Gastroesophageal sphincter (tissue), 4 donors: Measurements from ENCODE around the gene FGF7. TPM values are rescaled to one million over a fixed set of nuclear protein-coding genes. Genes with fewer than 3 reads are reported as not detected.

Experiments
- ATAC-seq: fragments of 150-250 bp; one replicate; pipeline ENCODE4 v1.9.1; 2016; ENCODE audit warnings: mild to moderate bottlenecking, moderate library complexity
- H3K27ac ChIP-seq, 4 donors: fragments of 200-600 bp; sonication (generic) in 3 of 4; 1 replicate in 3 of 4; 2 replicates in 1 of 4; pipeline ENCODE4 v1.5.1; 2016 to 2019
- H3K27me3 ChIP-seq: fragments of 200-600 bp; sonication (generic); one replicate; pipeline ENCODE4 v1.5.1; 2019
- H3K36me3 ChIP-seq, 2 donors: fragments of 200-600 bp; sonication (generic); one replicate each; pipeline ENCODE4 v1.5.1; 2019; ENCODE audit warnings: control low read depth in 1 of 2
- H3K4me1 ChIP-seq, 3 donors: fragments of 200-600 bp; sonication (generic); 1 replicate in 2 of 3; 2 replicates in 1 of 3; pipeline ENCODE4 v1.5.1; 2016 to 2019; ENCODE audit warnings: control low read depth in 2 of 3
- H3K4me3 ChIP-seq, 2 donors: fragments of 200-600 bp; sonication (generic); one replicate each; pipeline ENCODE4 v1.5.1; 2019; ENCODE audit warnings: mild to moderate bottlenecking in 1 of 2, moderate library complexity in 1 of 2
- H3K9me3 ChIP-seq, 3 donors: fragments of 200-600 bp; sonication (generic); one replicate each; pipeline ENCODE4 v1.5.1; 2017 to 2019; ENCODE audit warnings: control low read depth in 2 of 3
- EP300 ChIP-seq: sonication (generic); formaldehyde crosslinking; IDR thresholded peaks from one replicate; pipeline ENCODE4 v1.6.1; 2017; ENCODE audit warnings: antibody characterized with exemption, mild to moderate bottlenecking
- POLR2A ChIP-seq, 2 donors: fragments of 450-650 bp; IDR thresholded peaks; one replicate each; pipeline ENCODE4 v1.6.1; 2017; ENCODE audit warnings: antibody characterized with exemption in 2 of 2, mild to moderate bottlenecking in 2 of 2, moderate library complexity in 1 of 2
- POLR2AphosphoS5 ChIP-seq: sonication (generic); formaldehyde crosslinking; IDR thresholded peaks from one replicate; pipeline ENCODE4 v1.6.1; 2017; ENCODE audit warnings: antibody characterized with exemption
- WGBS, 2 donors: methylation state at CpG; one replicate each; pipeline ENCODE4 v1.1.5; 2018; ENCODE audit warnings: low coverage in 1 of 2; 5-methylcytosine and 5-hydroxymethylcytosine counted together
- total RNA-seq, 4 donors: library from RNA; depleted of rRNA; stranded (reverse); fragments of >200 nt; gene quantifications; one replicate each; pipeline ENCODE4 v1.1.0, GENCODE V29; 2016
- TF ChIP-seq, protein P1 (sequence below), 4 experiments: fragments of 200-600 bp in 2 of 4; fragments of 450-650 bp in 2 of 4; sonication (generic) in 1 of 4; IDR thresholded peaks; one replicate each; pipeline ENCODE4 v1.5.1; 2017 to 2019; ENCODE audit warnings: antibody characterized with exemption in 4 of 4, mild to moderate bottlenecking in 2 of 4, moderate library complexity in 2 of 4

The FGF7 gene
- total RNA-seq, 4 donors from 2014 or later, result 67.5 to 106 (median 83.1) TPM

DNA sequence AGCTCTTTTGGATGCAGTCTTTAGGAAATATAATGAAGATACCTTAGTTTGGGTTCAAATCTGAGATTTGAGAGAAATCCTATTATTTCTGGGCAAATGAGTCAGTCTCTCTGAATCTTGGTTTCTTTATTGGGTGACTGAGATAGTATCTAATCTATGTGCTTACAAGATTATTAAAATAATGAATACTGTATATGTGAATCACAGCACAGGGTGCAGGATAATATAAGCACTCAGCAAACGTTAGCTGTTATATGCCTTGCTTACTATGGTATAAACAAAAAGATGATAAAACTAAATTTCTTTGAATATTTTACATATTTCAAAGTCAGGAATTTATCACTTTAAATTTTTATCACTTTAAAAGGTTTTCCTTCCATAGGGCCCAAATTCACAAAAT, 29.6 kb downstream of the FGF7 start:
- Histone ChIP-seq H3K27me3 (no peaks in the 10 kb centered on the region), H3K4me3 (no peak overlapping the region), H3K9me3 (no peaks in the 10 kb centered on the region), H3K4me1 (peaks cover 0 to 40% (median 0%) of the 10 kb centered on the region in 3 donors), H3K27ac (no peak overlapping the region), H3K36me3 (no peaks in the 10 kb centered on the region)
- no peak for ATAC-seq
- TF ChIP-seq POLR2A (IDR thresholded peaks at IDR 0.05), result no peak
- no peak for TF ChIP-seq POLR2AphosphoS5
- TF ChIP-seq, protein P1, sequence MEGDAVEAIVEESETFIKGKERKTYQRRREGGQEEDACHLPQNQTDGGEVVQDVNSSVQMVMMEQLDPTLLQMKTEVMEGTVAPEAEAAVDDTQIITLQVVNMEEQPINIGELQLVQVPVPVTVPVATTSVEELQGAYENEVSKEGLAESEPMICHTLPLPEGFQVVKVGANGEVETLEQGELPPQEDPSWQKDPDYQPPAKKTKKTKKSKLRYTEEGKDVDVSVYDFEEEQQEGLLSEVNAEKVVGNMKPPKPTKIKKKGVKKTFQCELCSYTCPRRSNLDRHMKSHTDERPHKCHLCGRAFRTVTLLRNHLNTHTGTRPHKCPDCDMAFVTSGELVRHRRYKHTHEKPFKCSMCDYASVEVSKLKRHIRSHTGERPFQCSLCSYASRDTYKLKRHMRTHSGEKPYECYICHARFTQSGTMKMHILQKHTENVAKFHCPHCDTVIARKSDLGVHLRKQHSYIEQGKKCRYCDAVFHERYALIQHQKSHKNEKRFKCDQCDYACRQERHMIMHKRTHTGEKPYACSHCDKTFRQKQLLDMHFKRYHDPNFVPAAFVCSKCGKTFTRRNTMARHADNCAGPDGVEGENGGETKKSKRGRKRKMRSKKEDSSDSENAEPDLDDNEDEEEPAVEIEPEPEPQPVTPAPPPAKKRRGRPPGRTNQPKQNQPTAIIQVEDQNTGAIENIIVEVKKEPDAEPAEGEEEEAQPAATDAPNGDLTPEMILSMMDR (IDR thresholded peaks at IDR 0.05), result no peak
- no peak for TF ChIP-seq EP300
- WGBS, 2 donors, result 32 to 50% methylated on average over 1 of the region's 1 CpG

DNA sequence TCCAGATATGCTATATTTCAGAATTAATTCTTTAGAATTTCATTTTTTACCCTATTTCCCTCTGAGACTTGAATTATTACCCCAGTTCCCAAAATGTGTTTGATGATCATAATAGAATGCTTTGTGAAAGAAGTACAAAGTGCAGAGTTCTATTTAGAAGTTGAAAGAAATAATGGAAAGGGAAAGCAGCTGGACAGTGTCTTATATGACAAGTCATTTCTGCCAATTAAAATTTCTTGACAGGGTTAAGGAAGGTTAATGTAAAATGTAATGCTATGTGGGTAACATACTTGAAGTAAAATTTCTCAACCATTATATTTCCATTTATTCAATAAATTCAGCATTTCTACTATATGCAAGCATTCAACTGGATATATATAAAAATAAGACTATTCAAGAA, 33.1 kb downstream of the FGF7 start:
- Histone ChIP-seq H3K4me3 (no peak overlapping the region), H3K9me3 (no peaks in the 10 kb centered on the region), H3K4me1 (peaks cover 8 to 56% (median 11%) of the 10 kb centered on the region in 3 donors), H3K27me3 (no peaks in the 10 kb centered on the region), H3K36me3 (no peaks in the 10 kb centered on the region), H3K27ac (peak overlapping the region in 2 of 4 donors; percentile 32 to 60)
- TF ChIP-seq, protein P1 (IDR thresholded peaks at IDR 0.05), result no peak
- TF ChIP-seq POLR2AphosphoS5, result peak; percentile 25
- no peak for ATAC-seq

DNA sequence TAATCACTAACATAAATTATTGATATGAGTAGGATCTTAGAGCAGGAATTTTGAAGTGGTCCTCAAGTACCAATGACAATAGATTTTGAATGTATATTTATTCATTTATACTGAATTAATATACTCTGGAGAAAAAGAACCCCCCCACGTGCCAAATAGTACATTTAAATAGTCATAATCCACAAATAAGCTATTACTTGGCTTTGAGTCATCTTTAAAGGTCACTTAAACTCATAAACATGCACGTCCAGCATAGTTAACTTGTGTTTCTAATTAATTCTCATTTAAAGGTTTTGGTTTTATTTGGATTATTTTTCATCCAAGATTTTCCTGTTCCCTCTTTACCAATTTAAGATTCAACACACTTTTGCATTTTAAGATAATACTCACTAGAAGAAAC, 35.1 kb downstream of the FGF7 start:
- H3K4me1 ChIP-seq, result peaks cover 8 to 73% (median 19%) of the 10 kb centered on the region in 3 donors
- no peak for TF ChIP-seq POLR2A (IDR thresholded peaks at IDR 0.05)
- peak; percentile 77 for TF ChIP-seq POLR2AphosphoS5
- H3K36me3 ChIP-seq, result no peaks in the 10 kb centered on the region
- H3K4me3 ChIP-seq, result no peak overlapping the region
- no peaks in the 10 kb centered on the region for H3K27me3 ChIP-seq
- ATAC-seq, result no peak
- peak overlapping the region; percentile 39 to 61 (median 52) for H3K27ac ChIP-seq
- no peaks in the 10 kb centered on the region for H3K9me3 ChIP-seq
- WGBS, 2 donors, result 3 to 10% methylated on average over 2 of the region's 2 CpGs

DNA sequence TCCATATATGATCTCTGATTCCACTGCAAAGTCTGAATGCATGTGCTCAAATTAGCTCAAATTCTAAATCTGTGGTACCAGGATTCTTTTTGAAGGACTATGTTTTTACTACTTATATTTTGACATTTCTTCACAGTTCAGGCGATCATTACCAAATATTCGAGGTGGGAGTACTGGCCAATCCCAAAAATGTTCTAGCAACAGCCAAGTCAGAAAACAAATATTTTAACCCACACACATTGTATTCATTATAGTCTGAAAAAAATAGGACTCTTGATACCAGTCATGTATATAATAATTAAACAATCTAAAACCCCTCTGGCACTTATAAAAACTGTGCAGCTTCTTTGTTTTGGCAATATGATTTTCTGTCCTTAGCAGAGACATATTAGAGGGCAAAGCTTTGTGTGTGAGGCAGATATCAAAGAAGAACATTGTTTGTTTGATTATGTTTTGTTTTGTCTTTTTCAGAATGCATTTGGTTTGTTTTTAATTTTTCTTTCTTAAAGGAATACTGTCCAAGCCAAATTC, 37.4 kb downstream of the FGF7 start:
- no peak for ATAC-seq
- Histone ChIP-seq H3K9me3 (no peaks in the 10 kb centered on the region), H3K27me3 (no peaks in the 10 kb centered on the region), H3K27ac (peak overlapping the region in 3 of 4 donors; percentile 15 to 53 (median 42)), H3K36me3 (no peaks in the 10 kb centered on the region), H3K4me1 (peaks cover 8 to 87% (median 19%) of the 10 kb centered on the region in 3 donors), H3K4me3 (no peak overlapping the region)
- TF ChIP-seq EP300 (no peak), POLR2A (IDR thresholded peaks at IDR 0.05) (no peak), POLR2AphosphoS5 (no peak)
- TF ChIP-seq, protein P1 (IDR thresholded peaks at IDR 0.05), result no peak
- WGBS, 2 donors, result 25 to 42% methylated on average over 2 of the region's 2 CpGs

DNA sequence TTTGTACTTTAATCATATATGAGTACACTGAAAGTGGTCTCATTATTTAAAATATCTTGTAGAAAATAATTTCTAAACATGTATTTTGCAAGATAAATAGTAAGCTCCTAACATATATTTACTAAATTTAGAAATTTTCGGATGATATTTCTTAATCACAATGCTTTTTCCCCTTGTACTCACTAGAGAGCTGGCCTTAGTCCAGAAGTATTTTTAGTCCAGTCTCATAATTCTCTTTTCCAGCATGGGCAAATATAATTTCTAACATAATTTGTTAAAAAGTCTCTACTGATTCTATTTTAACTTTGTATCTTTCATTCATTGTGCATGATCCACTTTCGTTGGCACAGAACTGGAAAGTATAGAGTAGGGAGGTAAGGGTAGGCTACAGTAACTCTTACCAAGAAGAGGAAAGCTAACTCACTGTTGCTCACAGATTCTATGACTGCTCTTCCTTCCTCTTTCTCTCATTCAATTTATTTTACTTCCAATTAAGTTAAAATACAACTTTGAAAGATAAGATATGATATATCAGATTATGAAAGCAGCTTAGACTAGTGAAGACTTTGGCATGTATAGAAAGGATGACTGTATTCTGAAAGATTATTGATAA, 39.3 kb downstream of the FGF7 start:
- Histone ChIP-seq H3K36me3 (no peaks in the 10 kb centered on the region), H3K27me3 (no peaks in the 10 kb centered on the region), H3K9me3 (no peaks in the 10 kb centered on the region), H3K4me1 (peaks cover 8 to 85% (median 19%) of the 10 kb centered on the region in 3 donors), H3K27ac (peak overlapping the region; percentile 42 to 55 (median 53)), H3K4me3 (no peak overlapping the region)
- ATAC-seq, result no peak
- 12 to 26% methylated on average over 2 of the region's 2 CpGs for WGBS, 2 donors
- no peak for TF ChIP-seq POLR2A (IDR thresholded peaks at IDR 0.05)
- TF ChIP-seq, protein P1 (IDR thresholded peaks at IDR 0.05), result no peak
- TF ChIP-seq POLR2AphosphoS5, result no peak
- TF ChIP-seq EP300, result no peak
